Epithelial cell of proximal tubule (primary cell): ENCODE data around the gene LRP3. TPM values are rescaled to one million over a fixed set of nuclear protein-coding genes. Genes with fewer than 3 reads are reported as not detected.

ENCODE experiments used
- DNase-seq: peaks from one replicate; pipeline ENCODE4 v3.0.0-alpha.2; 2011; ENCODE audit warnings: low read depth
- H3K4me3 ChIP-seq: 2 replicates; pipeline ENCODE4 v1.5.1; 2011; ENCODE audit warnings: low read depth, mild to moderate bottlenecking, low read length
- total RNA-seq: library from RNA; depleted of rRNA; stranded (reverse); fragments of >200 nt; gene quantifications from 2 replicates; pipeline ENCODE4 v1.2.3, GENCODE V29; 2015
- TF ChIP-seq, protein P1 (sequence below): conservative IDR thresholded peaks from 2 replicates; pipeline ENCODE4 v1.5.1; 2012; ENCODE audit warnings: low read depth, mild to moderate bottlenecking, low read length

Gene LRP3
- total RNA-seq, 1 donor from 2014 or later, result 26.3 TPM

DNA sequence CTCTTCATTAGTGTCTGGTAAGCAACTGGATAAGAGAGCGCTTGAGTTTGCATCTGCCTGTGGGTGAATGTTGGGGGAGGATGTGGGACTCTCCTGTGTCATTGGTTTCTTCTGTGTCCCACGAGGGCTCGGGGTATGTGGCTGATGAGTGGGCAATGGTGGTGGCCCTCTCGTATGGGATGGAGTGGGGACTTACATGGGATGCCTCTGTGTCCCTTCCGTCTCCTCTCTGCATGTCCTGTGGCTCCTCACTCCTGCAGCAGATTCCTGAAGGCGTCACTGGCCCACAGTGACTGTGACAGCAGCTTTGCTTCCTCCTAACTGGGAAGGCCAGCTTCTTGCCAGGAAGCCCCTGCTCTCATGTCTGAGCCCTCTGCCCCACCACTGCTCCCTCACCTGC is 2.6 kb upstream of the LRP3 start:
- DNase-seq, result no peak
- TF ChIP-seq, protein P1, sequence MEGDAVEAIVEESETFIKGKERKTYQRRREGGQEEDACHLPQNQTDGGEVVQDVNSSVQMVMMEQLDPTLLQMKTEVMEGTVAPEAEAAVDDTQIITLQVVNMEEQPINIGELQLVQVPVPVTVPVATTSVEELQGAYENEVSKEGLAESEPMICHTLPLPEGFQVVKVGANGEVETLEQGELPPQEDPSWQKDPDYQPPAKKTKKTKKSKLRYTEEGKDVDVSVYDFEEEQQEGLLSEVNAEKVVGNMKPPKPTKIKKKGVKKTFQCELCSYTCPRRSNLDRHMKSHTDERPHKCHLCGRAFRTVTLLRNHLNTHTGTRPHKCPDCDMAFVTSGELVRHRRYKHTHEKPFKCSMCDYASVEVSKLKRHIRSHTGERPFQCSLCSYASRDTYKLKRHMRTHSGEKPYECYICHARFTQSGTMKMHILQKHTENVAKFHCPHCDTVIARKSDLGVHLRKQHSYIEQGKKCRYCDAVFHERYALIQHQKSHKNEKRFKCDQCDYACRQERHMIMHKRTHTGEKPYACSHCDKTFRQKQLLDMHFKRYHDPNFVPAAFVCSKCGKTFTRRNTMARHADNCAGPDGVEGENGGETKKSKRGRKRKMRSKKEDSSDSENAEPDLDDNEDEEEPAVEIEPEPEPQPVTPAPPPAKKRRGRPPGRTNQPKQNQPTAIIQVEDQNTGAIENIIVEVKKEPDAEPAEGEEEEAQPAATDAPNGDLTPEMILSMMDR, result no peak
- no peak overlapping the region for H3K4me3 ChIP-seq

DNA sequence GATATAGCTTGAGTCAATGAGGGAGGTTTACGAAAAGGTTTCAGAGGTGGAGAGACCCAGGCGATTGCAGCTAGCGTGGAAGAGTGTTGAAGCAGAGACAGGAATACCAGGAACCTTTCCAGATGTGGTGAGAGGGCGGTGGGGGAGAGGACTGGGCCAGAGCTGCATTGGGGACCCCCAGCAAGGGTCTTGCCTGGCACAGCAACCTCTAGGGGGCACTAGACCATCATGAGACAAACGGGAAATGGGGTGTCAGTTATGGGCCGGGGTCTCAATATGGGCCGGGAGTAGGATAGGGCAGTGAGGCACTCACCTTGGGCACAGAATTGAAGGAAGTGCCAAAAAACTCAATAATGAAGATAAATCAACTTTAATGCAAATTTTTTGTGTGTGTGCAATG is 2.1 kb upstream of the LRP3 start:
- DNase-seq, result no peak
- no peak overlapping the region for H3K4me3 ChIP-seq
- TF ChIP-seq, protein P1, result peak; percentile 36

DNA sequence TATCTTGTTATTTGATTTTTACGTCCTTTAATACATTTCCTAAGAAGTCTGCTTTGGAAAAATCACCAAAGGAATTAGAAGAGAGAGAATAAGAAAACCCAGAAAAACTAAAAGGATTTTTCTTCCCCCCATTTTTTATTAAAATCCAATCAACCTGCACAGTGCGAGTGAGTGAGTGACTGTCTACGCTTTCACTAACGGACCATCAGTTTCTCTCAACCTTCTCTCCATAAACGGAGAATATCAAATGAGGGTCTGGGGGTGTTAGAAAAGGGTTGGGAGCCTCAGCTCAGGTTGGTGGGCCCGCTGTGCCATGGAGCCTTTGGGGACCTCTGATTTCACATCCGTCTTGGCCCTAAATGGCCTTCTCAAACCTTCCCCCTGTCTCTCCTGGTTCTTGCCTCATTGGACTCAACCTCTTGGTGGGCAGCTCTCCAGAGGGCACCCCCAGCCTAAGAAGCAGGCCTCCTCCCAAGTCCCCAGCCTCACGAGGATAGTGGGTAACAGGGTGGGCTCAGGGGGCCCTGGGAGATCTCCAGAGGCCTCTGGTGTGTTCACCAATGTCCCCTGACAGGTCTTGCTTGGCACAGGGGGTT is 763 bp upstream of the LRP3 start:
- TF ChIP-seq, protein P1, result no peak
- H3K4me3 ChIP-seq, result no peak overlapping the region
- DNase-seq, result no peak

DNA sequence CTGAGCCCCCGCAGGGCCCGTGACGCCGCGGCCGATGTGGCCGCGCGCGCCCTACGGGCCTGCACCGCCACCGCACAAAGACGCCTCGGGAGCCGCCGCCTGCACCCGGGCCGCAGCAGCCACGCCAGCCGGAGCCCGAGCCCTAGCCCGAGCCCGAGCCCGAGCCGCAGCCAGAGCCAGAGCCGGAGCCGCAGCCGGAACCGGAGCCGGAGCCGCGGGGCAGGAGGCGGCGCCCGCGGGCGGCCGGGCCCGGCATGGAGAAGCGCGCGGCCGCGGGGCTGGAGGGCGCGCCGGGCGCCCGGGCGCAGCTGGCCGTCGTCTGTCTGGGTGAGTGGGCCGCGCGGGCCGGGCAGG is 379 bp downstream of the LRP3 start:
- no peak for DNase-seq
- TF ChIP-seq, protein P1, result no peak
- peak overlapping the region; percentile 50 for H3K4me3 ChIP-seq

DNA sequence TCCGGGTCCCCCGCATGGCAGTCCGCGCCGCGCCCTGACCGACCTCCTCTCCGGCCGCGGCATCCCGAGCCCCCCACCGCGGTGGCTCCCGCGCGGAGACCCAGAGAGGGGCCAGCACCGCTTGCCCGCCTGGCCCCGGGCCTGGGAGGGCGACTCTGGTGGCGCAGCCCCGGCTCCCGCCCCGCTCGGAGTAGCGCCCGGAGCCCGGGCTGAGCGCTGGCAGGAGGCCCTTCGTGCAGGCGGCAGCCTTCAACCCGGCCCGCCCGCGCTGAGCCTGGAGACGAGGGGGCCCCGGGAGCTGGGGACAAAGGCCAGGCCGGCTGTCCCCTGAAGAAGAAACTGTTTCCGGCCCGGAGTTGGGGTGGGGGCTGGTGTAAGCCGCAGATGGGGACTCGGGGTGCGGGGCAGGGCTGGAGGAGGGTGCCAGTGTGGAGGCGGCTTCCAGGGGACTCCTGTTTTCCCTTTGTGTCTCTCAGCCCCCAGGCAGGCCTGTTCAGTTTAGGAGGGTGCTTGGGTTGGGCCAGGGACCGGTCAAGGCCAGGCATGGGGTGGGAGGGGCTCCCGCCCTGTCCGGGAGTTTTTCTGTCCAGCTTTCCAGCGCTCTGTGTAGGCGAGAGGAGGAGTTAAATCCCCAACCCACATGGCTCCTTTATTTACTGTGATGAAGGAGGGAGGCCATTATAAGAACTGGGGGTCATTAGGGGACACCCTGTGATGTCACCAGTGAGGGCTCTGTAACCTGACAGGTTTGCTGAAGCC is 935 bp downstream of the LRP3 start:
- TF ChIP-seq, protein P1, result no peak
- H3K4me3 ChIP-seq, result peak overlapping the region; percentile 50
- no peak for DNase-seq

DNA sequence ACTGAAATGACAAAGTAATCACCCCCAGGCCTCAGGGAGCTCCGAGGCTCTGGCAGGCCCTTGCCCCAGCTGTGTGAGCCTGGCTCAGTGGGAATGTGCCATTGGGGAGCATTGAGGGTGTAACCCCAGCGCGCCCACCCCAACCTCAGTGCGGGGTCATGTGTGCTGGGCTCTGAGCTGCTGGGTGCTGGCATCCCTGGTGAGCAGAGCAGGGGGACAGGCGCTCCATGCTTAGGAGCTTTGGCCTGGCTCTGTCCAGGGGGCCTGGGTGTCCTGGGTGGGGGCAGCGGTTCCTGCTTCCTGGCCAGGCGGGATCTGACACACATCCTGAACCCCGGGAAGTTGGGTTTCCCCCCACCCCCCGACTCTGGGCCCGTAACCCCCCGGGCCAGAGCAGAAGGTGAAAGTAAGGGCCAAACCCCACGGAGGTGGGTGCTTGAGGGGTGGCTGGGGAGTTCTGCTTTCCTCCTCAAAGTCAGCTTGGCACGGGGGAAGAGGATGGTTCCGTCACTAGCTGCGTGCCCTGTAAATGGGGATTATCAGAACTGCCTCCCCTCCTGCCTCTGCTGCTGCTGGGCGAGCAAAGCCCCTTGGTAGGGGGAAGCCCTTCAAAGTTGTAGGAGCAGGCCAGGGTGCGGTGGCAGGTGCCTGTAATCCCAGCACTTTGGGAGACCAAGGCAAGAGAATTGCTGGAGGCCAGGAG is 1.7 kb downstream of the LRP3 start:
- H3K4me3 ChIP-seq, result no peak overlapping the region
- TF ChIP-seq, protein P1, result no peak
- DNase-seq, result no peak
